Measurements from ENCODE around the gene ANKRD53. TPM values are rescaled to one million over a fixed set of nuclear protein-coding genes. Genes with fewer than 3 reads are reported as not detected.

ANKRD53 gene, protein sequence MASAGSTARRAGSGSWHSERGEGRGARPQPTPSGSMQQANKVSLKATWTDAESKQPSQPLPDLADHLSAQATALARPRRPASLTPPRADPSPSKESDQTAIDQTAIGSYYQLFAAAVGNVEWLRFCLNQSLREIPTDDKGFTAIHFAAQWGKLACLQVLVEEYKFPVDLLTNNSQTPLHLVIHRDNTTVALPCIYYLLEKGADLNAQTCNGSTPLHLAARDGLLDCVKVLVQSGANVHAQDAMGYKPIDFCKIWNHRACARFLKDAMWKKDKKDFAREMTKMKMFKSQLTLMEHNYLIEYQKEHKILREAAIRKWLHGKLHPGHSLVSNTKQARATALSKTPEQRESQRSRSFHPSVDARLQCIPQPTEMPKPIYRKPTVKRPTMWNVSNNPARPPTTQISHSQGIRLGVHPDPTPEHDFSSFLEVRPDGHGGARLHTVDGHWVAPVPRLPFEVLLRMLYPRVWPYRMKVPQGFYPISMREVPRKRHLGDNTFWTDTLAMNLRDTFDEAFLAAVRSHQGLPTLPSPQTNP
- under 1 TPM in 1 of 2 experiments, not detected in 1; 0.35 TPM for total RNA-seq
- 0.16 TPM for polyA plus RNA-seq

GRCh38 chr2:70978341-70979179 is at the start of gene ANKRD53:
Gene ANKRD53 (plus strand): TSS chr2:70978630. CDS start chr2:70978646, 16 bp downstream.
- Mint-ChIP-seq H3K4me3 (peak within 1 kb of the TSS; percentile 80 to 95 (median 90)), H3K27ac (peak within 1 kb of the TSS; percentile 84 to 99 (median 95)), H3K9me3 (no peaks in the 10 kb centered on the region), H3K36me3 (peaks cover 0 to 4% (median 3%) of the 10 kb centered on the region in 3 donors), H3K4me1 (peaks cover 17 to 23% (median 18%) of the 10 kb centered on the region in 3 donors), H3K27me3 (peaks cover 0 to 4% of the 10 kb centered on the region in 2 donors)
- CTCF ChIA-PET: interaction anchor here (0.7 to 9.0 kb wide), 4 partner anchors 14 to 31 kb away, joined by 3 to 89 read pairs (median 5); no protein-coding TSS in a partner anchor
- Histone ChIP-seq H3K9me3 (ENCODE audit: low read length) (no peaks in the 10 kb centered on the region), H3K4me1 (ENCODE audit: insufficient read depth, low read length) (peaks cover 18% of the 10 kb centered on the region), H3K36me3 (ENCODE audit: insufficient read depth, low read length) (no peaks in the 10 kb centered on the region), H3K27me3 (ENCODE audit: insufficient read depth, low read length, poor library complexity, severe bottlenecking) (no peaks in the 10 kb centered on the region), H3K4me3 (ENCODE audit: low read length) (peak within 1 kb of the TSS; percentile 95), H3K27ac (ENCODE audit: low read depth, low read length) (peak within 1 kb of the TSS; percentile 54)
- peak in 2 of 5 donors; percentile 17 to 44 for DNase-seq
- POLR2A ChIA-PET: interaction anchor here (1.0 kb wide), 1 partner anchor 89 kb away, joined by 4 read pairs; no protein-coding TSS in a partner anchor

DNA sequence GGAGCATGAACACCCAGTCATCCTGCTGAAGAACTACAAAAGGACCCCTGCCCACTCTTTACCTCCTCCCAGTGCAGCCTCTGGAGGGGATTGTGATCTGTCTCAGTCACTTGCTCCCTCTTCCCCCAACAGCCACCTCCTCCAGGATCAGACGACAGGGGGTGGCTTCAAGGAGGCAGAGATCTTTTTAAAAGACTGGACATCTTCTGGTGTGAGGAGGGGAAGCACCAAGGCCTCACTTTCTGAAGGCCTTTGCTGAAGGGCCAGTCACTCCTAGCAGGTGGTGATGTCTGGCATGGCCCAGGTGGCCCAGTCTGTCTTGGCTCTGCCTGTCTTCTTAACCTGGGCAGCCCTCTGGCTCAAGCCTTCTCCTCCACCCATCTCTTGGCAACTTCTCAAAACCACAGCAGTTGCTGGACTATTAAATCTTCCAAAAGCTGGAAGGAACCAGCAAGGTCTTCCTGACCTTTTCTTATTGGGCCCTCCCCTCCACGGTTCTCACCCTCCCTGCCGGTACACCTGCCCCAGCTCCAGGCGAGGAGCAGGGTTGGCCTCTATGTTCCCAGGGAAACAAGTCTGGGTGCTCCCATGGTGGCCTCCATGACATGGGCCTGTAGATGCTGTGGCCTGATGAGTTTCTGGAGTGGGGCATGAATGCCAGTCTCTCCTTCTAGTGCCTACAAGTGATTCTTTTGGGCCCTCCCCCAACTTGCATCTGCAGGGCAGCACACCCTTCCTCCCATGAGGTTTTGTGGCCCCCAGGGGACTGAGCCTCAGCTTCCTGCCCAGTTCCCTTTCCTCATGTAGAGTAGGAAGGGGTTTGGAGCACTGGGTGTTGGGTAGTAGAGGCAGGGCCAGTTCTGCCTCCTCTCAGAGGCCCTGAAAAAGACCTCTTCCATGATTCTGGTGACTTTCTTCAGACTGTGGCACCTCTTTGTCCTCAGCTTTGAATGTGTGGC is 47.8 kb upstream of the ANKRD53 start:
- H3K36me3 Mint-ChIP-seq: no peaks in the 10 kb centered on the region
- H3K9me3 Mint-ChIP-seq: no peaks in the 10 kb centered on the region
- H3K9me3 ChIP-seq (ENCODE audit: low read length): no peaks in the 10 kb centered on the region
- H3K27me3 ChIP-seq (ENCODE audit: insufficient read depth, low read length, poor library complexity, severe bottlenecking): no peaks in the 10 kb centered on the region
- ChIA-PET POLR2A (interaction anchor here (0.6 kb wide), 1 partner anchor 271 kb away, joined by 3 read pairs; no protein-coding TSS in a partner anchor), CTCF (no interaction called here)
- no peak for DNase-seq
- no peaks in the 10 kb centered on the region for H3K36me3 ChIP-seq (ENCODE audit: insufficient read depth, low read length)
- H3K27ac Mint-ChIP-seq: no peak overlapping the region
- H3K4me1 ChIP-seq (ENCODE audit: insufficient read depth, low read length): no peaks in the 10 kb centered on the region
- H3K27ac ChIP-seq (ENCODE audit: low read depth, low read length): no peak overlapping the region
- no peaks in the 10 kb centered on the region for H3K4me1 Mint-ChIP-seq
- no peak overlapping the region for H3K4me3 Mint-ChIP-seq
- H3K27me3 Mint-ChIP-seq: peaks cover 11 to 31% of the 10 kb centered on the region in 2 donors
- no peak overlapping the region for H3K4me3 ChIP-seq (ENCODE audit: low read length)

DNA sequence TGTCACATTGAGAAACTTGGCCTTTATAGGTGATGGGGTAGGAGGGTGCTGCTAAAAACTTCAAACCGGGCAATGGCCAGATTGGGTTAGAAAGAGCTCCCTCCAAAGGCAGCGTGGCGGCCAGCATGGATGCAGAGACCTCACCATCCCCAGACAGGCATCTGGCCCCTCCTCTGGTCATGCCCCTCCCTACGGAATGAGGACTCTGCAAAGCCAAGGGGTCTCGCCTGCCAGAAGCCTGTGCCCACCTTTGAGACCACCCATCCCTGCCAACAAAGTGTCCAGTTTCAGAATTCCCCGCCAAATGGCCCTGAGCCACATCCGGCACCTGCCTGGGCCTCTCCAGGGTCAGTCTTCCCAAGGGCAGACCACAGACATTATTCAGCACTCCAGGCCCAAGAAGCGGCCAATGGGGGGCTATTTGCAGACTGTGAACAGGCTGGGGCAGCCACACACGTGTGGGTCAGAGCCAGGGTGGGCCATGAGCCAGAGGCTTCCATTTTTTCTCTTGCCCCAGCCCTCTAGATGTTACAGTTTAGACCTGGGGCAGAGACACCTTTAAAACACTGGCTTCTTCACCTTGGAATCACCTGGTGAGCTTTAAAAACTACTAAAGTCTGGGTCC is 46.9 kb upstream of the ANKRD53 start:
- Histone ChIP-seq H3K36me3 (ENCODE audit: insufficient read depth, low read length) (no peaks in the 10 kb centered on the region), H3K9me3 (ENCODE audit: low read length) (no peaks in the 10 kb centered on the region), H3K4me1 (ENCODE audit: insufficient read depth, low read length) (no peaks in the 10 kb centered on the region), H3K27me3 (ENCODE audit: insufficient read depth, low read length, poor library complexity, severe bottlenecking) (no peaks in the 10 kb centered on the region), H3K27ac (ENCODE audit: low read depth, low read length) (no peak overlapping the region), H3K4me3 (ENCODE audit: low read length) (no peak overlapping the region)
- no peak for DNase-seq
- Mint-ChIP-seq H3K4me1 (no peaks in the 10 kb centered on the region), H3K36me3 (no peaks in the 10 kb centered on the region), H3K9me3 (no peaks in the 10 kb centered on the region), H3K27me3 (peaks cover 11 to 33% of the 10 kb centered on the region in 2 donors), H3K4me3 (no peak overlapping the region), H3K27ac (no peak overlapping the region)
- ChIA-PET CTCF (no interaction called here), POLR2A (no interaction called here)

DNA sequence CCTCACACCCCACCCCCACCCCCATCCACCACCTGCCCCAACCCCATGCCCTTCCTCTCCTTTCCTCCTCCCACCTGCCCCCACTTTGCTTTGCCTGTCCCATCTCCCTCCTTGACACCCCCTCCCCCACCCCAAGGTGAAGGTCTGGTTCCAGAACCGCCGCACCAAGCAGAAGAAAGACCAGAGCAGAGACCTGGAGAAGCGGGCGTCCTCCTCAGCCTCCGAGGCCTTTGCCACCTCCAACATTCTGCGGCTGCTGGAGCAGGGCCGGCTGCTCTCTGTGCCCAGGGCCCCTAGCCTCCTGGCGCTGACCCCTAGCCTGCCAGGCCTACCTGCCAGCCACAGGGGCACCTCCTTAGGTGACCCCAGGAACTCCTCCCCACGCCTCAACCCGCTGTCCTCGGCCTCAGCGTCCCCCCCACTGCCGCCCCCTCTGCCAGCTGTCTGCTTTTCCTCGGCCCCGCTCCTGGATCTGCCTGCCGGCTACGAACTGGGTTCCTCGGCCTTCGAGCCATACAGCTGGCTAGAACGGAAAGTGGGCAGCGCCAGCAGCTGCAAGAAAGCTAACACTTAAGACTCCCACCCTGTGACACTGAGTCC is 45.7 kb upstream of the ANKRD53 start:
- H3K4me1 ChIP-seq (ENCODE audit: insufficient read depth, low read length): no peaks in the 10 kb centered on the region
- no peaks in the 10 kb centered on the region for H3K27me3 ChIP-seq (ENCODE audit: insufficient read depth, low read length, poor library complexity, severe bottlenecking)
- Mint-ChIP-seq H3K9me3 (no peaks in the 10 kb centered on the region), H3K27me3 (peaks cover 11 to 29% of the 10 kb centered on the region in 2 donors), H3K4me1 (no peaks in the 10 kb centered on the region), H3K36me3 (no peaks in the 10 kb centered on the region), H3K4me3 (no peak overlapping the region), H3K27ac (no peak overlapping the region)
- ChIA-PET POLR2A (no interaction called here), CTCF (no interaction called here)
- no peak overlapping the region for H3K27ac ChIP-seq (ENCODE audit: low read depth, low read length)
- no peak overlapping the region for H3K4me3 ChIP-seq (ENCODE audit: low read length)
- no peaks in the 10 kb centered on the region for H3K36me3 ChIP-seq (ENCODE audit: insufficient read depth, low read length)
- no peak for DNase-seq
- H3K9me3 ChIP-seq (ENCODE audit: low read length): no peaks in the 10 kb centered on the region

DNA sequence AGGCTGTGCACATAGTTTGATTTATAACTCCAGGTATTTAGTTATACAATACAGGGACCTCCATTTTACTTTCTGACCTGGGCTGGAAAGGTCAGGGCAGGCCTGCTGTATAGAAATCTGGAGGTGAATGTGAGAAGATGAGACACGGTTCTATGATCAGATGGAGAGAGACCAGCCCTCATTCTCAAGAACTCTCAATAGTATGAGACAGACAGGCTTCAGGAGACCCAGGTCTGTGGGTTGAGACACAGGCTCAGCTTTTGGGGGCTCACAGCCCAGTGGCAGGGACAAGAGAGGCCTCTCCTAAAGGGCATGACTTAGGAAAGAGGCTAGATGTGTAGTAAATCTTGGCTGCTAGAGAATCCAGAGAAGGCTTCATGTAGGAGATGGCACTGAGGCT is 43.4 kb upstream of the ANKRD53 start:
- no peaks in the 10 kb centered on the region for H3K4me1 ChIP-seq (ENCODE audit: insufficient read depth, low read length)
- Mint-ChIP-seq H3K9me3 (no peaks in the 10 kb centered on the region), H3K27me3 (peaks cover 8 to 27% of the 10 kb centered on the region in 2 donors), H3K36me3 (no peaks in the 10 kb centered on the region), H3K27ac (no peak overlapping the region), H3K4me3 (no peak overlapping the region), H3K4me1 (no peaks in the 10 kb centered on the region)
- no peaks in the 10 kb centered on the region for H3K27me3 ChIP-seq (ENCODE audit: insufficient read depth, low read length, poor library complexity, severe bottlenecking)
- H3K36me3 ChIP-seq (ENCODE audit: insufficient read depth, low read length): no peaks in the 10 kb centered on the region
- no peak for DNase-seq
- no peak overlapping the region for H3K27ac ChIP-seq (ENCODE audit: low read depth, low read length)
- no peaks in the 10 kb centered on the region for H3K9me3 ChIP-seq (ENCODE audit: low read length)
- ChIA-PET POLR2A (no interaction called here), CTCF (interaction anchor here (1.6 kb wide), 1 partner anchor 13 kb away, joined by 5 read pairs; no protein-coding TSS in a partner anchor)
- H3K4me3 ChIP-seq (ENCODE audit: low read length): no peak overlapping the region

- Mint-ChIP-seq H3K27me3 (peaks cover 8 to 27% of the 10 kb centered on the region in 2 donors), H3K4me3 (no peak within 1 kb of the TSS), H3K36me3 (no peaks in the 10 kb centered on the region), H3K4me1 (no peaks in the 10 kb centered on the region), H3K27ac (peak within 1 kb of the TSS in 1 of 8 donors; percentile 55), H3K9me3 (no peaks in the 10 kb centered on the region)
- H3K27me3 ChIP-seq (ENCODE audit: insufficient read depth, low read length, poor library complexity, severe bottlenecking): no peaks in the 10 kb centered on the region
- no peaks in the 10 kb centered on the region for H3K4me1 ChIP-seq (ENCODE audit: insufficient read depth, low read length)
- DNase-seq: no peak
- H3K4me3 ChIP-seq (ENCODE audit: low read length): no peak within 1 kb of the TSS
- ChIA-PET CTCF (interaction anchor here (1.6 kb wide), 1 partner anchor 13 kb away, joined by 5 read pairs; no protein-coding TSS in a partner anchor), POLR2A (no interaction called here)
- no peak within 1 kb of the TSS for H3K27ac ChIP-seq (ENCODE audit: low read depth, low read length)
- H3K9me3 ChIP-seq (ENCODE audit: low read length): no peaks in the 10 kb centered on the region
- no peaks in the 10 kb centered on the region for H3K36me3 ChIP-seq (ENCODE audit: insufficient read depth, low read length)
Measured at GRCh38 chr2:70935468-70936164, 42.8 kb upstream of the ANKRD53 start, which contains the start of gene ATP6V1B1. Gene ATP6V1B1 (plus strand): TSS chr2:70935900. CDS start chr2:70935955, 55 bp downstream.

Data from CD8-positive, alpha-beta memory T cell (primary cell).